ENCODE results near the gene ERC1.

DNA sequence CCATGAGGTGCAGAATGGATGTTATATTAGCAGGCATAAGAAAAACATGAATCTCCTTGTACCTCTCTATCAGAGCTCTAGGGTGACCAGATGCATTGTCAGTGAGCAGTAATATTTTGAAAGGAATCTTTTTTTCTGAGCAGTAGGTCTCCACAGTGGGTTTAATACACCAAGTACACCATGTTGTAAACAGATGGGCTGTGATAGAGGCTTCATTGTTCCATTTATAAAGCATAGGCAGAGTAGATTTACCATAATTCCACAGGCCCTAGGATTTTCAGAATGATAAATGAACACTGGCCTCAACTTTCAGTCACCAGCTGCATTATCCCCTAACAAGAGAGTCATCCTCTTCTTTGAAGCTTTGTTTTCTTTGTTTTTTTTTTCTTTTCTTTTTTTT lies 185.2 kb downstream of the ERC1 start:
- TF ChIP-seq POLR2A (IDR thresholded peaks at IDR 0.05; ENCODE audit: low read length) (no peak), GATA1 (IDR thresholded peaks at IDR 0.05; ENCODE audit: low read depth, low read length) (no peak)
